Smooth muscle cell (in vitro differentiated cells): ENCODE data around the gene NUTF2. TPM values are rescaled to one million over a fixed set of nuclear protein-coding genes. Genes with fewer than 3 reads are reported as not detected.
"Not testable (repeated sequence)": the region's sequence is repeated elsewhere in the genome, so short reads cannot be mapped to it uniquely, and the experiment has no call there.

Experiments used
- DNase-seq: peaks from one replicate; lab custom pipeline; 2025; ENCODE audit not compliant: unreplicated experiment; lab: John Stamatoyannopoulos, UW
- H2AFZ ChIP-seq: fragments of 200-600 bp; sonication (generic); 2 replicates; pipeline ENCODE4 v1.6.0; 2016; ENCODE audit warnings: antibody characterized with exemption, low read depth, mild to moderate bottlenecking
- H3F3A ChIP-seq: fragments of 200-600 bp; sonication (generic); 2 replicates; pipeline ENCODE4 v1.6.0; 2017; ENCODE audit warnings: antibody characterized with exemption, low read depth
- H3K27ac ChIP-seq: fragments of 200-600 bp; sonication (generic); 2 replicates; pipeline ENCODE4 v1.5.1; 2016; ENCODE audit warnings: low read depth, mild to moderate bottlenecking
- H3K27me3 ChIP-seq: fragments of 200-600 bp; sonication (generic); 2 replicates; pipeline ENCODE4 v1.6.1; 2016; ENCODE audit warnings: low read depth, mild to moderate bottlenecking
- H3K36me3 ChIP-seq: fragments of 200-600 bp; sonication (generic); 2 replicates; pipeline ENCODE4 v1.5.1; 2016; ENCODE audit warnings: low read depth
- H3K4me1 ChIP-seq: fragments of 200-600 bp; sonication (generic); 2 replicates; pipeline ENCODE4 v1.5.1; 2016; ENCODE audit warnings: low read depth
- H3K4me2 ChIP-seq: fragments of 200-600 bp; sonication (generic); 2 replicates; pipeline ENCODE4 v1.6.0; 2016; ENCODE audit warnings: mild to moderate bottlenecking
- H3K4me3 ChIP-seq: fragments of 200-600 bp; sonication (generic); 2 replicates; pipeline ENCODE4 v1.5.1; 2016; ENCODE audit warnings: mild to moderate bottlenecking
- H3K79me2 ChIP-seq: fragments of 200-600 bp; sonication (generic); 2 replicates; pipeline ENCODE4 v1.6.0; 2016; ENCODE audit warnings: low read depth, mild to moderate bottlenecking
- H3K9ac ChIP-seq: fragments of 200-600 bp; sonication (generic); 2 replicates; pipeline ENCODE4 v1.6.0; 2016; ENCODE audit warnings: low read depth
- H3K9me3 ChIP-seq: fragments of 200-600 bp; sonication (generic); replicated peaks from 2 replicates; pipeline ENCODE4 v1.5.1; 2016; ENCODE audit warnings: low read depth
- H4K20me1 ChIP-seq: fragments of 200-600 bp; sonication (generic); 2 replicates; pipeline ENCODE4 v1.6.0; 2016; ENCODE audit warnings: low read depth
- CTCF ChIP-seq: fragments of 200-600 bp; sonication (generic); IDR thresholded peaks from 2 replicates; pipeline ENCODE4 v1.5.1; 2017; ENCODE audit warnings: borderline replicate concordance, mild to moderate bottlenecking, antibody characterized with exemption; ENCODE audit not compliant: insufficient read depth, poor library complexity, severe bottlenecking
- WGBS: methylation state at CpG from one replicate; pipeline ENCODE4 v1.1.7; 2016; ENCODE audit warnings: low lambda C conversion rate; 5-methylcytosine and 5-hydroxymethylcytosine counted together
- polyA plus RNA-seq: library from polyadenylated mRNA; unstranded; fragments of >200 nt; fragmentation: Nextera tagmentation; extraction: Ambion mirVana; gene quantifications from 2 replicates; pipeline ENCODE4 v1.2.1, GENCODE V29; 2016
- total RNA-seq: library from RNA; depleted of rRNA; stranded (reverse); fragments of >200 nt; gene quantifications from 2 replicates; pipeline ENCODE4 v1.2.3, GENCODE V29; 2014

NUTF2 gene
- total and polyA plus RNA-seq, 2 experiments from 2014 or later = 115 to 202 TPM

GRCh38 chr16:67833415-67834241 is 13.1 kb upstream of the NUTF2 start:
- Histone ChIP-seq H3K4me2 (peak overlapping the region; percentile 96), H3K36me3 (no peaks in the 10 kb centered on the region), H3K27ac (peak overlapping the region; percentile 91), H3K79me2 (peaks cover 5% of the 10 kb centered on the region), H3F3A (no peaks in the 10 kb centered on the region), H3K9ac (peak overlapping the region; percentile 96), H3K4me1 (no peaks in the 10 kb centered on the region), H4K20me1 (no peaks in the 10 kb centered on the region), H3K9me3 (no peaks in the 10 kb centered on the region), H2AFZ (peak overlapping the region; percentile 90), H3K4me3 (peak overlapping the region; percentile 80), H3K27me3 (no peaks in the 10 kb centered on the region)
- 2% methylated on average over 49 of the region's 49 CpGs for WGBS
- DNase-seq = peak; percentile 70
- no peak for TF ChIP-seq CTCF

- Histone ChIP-seq H3K27ac (no peak overlapping the region), H3F3A (no peaks in the 10 kb centered on the region), H3K4me2 (peak overlapping the region; percentile 96), H3K79me2 (peaks cover 5% of the 10 kb centered on the region), H3K4me3 (peak overlapping the region; percentile 80), H3K27me3 (no peaks in the 10 kb centered on the region), H3K9ac (peak overlapping the region; percentile 96), H4K20me1 (no peaks in the 10 kb centered on the region), H2AFZ (peak overlapping the region; percentile 88), H3K36me3 (no peaks in the 10 kb centered on the region), H3K4me1 (no peaks in the 10 kb centered on the region), H3K9me3 (no peaks in the 10 kb centered on the region)
- WGBS = 87% methylated on average over 10 of the region's 10 CpGs
- no peak for DNase-seq
- TF ChIP-seq CTCF = no peak
Measured at GRCh38 chr16:67834242-67834614, 12.5 kb upstream of the NUTF2 start.

GRCh38 chr16:67837190-67837589 is 9.5 kb upstream of the NUTF2 start:
- H3K4me3 ChIP-seq, H2AFZ ChIP-seq, H3K4me2 ChIP-seq, H3K4me1 ChIP-seq, H3K9me3 ChIP-seq, H4K20me1 ChIP-seq, H3K27ac ChIP-seq, H3K79me2 ChIP-seq, H3K27me3 ChIP-seq, H3F3A ChIP-seq, H3K9ac ChIP-seq, H3K36me3 ChIP-seq, DNase-seq: not testable (repeated sequence)
- 80% methylated on average over 10 of the region's 10 CpGs for WGBS

GRCh38 chr16:67837811-67838210 is 8.9 kb upstream of the NUTF2 start:
- peaks cover 4% of the 10 kb centered on the region for H3K4me1 ChIP-seq
- H3K36me3 ChIP-seq = no peaks in the 10 kb centered on the region
- H3K9ac ChIP-seq = no peak overlapping the region
- peaks cover 1% of the 10 kb centered on the region for H4K20me1 ChIP-seq
- no peaks in the 10 kb centered on the region for H3K9me3 ChIP-seq
- DNase-seq = no peak
- no peaks in the 10 kb centered on the region for H3K79me2 ChIP-seq
- H3K27ac ChIP-seq = no peak overlapping the region
- H3K4me3 ChIP-seq = no peak overlapping the region
- no peak overlapping the region for H2AFZ ChIP-seq
- H3K4me2 ChIP-seq = no peak overlapping the region
- H3F3A ChIP-seq = peaks cover 6% of the 10 kb centered on the region
- H3K27me3 ChIP-seq = no peaks in the 10 kb centered on the region
- TF ChIP-seq CTCF = no peak
- 96% methylated on average over 2 of the region's 2 CpGs for WGBS
